ENCODE results near the gene SLC9A8. TPM values are rescaled to one million over a fixed set of nuclear protein-coding genes. Genes with fewer than 3 reads are reported as not detected.

SLC9A8 gene
- total RNA-seq, 1 experiment from 2014 or later: 7.5 TPM

DNA sequence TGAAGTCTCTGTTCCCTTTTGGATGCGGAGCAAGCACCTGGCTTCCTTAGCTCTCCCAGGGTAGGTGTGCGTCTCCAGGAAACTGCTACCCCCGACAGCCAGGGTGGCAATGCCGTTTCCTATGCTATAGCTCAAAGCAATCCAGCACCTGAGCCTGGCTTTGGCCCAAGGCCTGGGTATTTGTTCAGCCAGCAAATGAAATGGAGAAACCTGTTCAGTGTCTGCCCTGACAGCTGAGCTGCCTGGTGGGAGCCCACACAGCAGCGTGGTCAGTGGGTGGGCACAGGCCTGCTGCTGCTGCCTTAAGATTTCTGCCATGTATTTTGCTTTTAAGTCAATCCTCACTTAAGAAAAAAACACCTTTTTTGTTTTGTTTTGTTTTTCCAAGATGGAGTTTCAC lies 89.0 kb downstream of the SLC9A8 start:
- Histone ChIP-seq H2AFZ (ENCODE audit: low read length) (no peak overlapping the region), H4K20me1 (ENCODE audit: control insufficient read depth, insufficient read depth, insufficient read length) (no peaks in the 10 kb centered on the region), H3K4ac (ENCODE audit: low read depth, low read length) (no peak overlapping the region), H3K14ac (ENCODE audit: insufficient read depth, low read length) (no peak overlapping the region), H3K27me3 (ENCODE audit: insufficient read depth, low read length) (no peaks in the 10 kb centered on the region), H2BK5ac (ENCODE audit: insufficient read length, low read length) (no peak overlapping the region), H3K23ac (ENCODE audit: insufficient read length, low read depth, low read length) (no peak overlapping the region), H3K23me2 (ENCODE audit: insufficient read length, low read depth, low read length, poor library complexity, severe bottlenecking) (no peaks in the 10 kb centered on the region), H3K18ac (ENCODE audit: insufficient read length, low read depth, low read length) (no peak overlapping the region), H3K4me2 (ENCODE audit: insufficient read depth, insufficient read length, low read length) (no peak overlapping the region), H3K4me1 (ENCODE audit: insufficient read depth, low read length) (no peaks in the 10 kb centered on the region), H2BK15ac (ENCODE audit: low read depth, low read length) (no peak overlapping the region), H3K79me2 (ENCODE audit: insufficient read depth, low read length) (no peaks in the 10 kb centered on the region), H3K9me3 (ENCODE audit: control insufficient read depth, low read depth, low read length) (no peaks in the 10 kb centered on the region), H2BK12ac (ENCODE audit: insufficient read length, low read depth, low read length) (no peak overlapping the region), H2BK20ac (ENCODE audit: low read depth, low read length, poor library complexity, severe bottlenecking) (no peak overlapping the region), H4K91ac (ENCODE audit: insufficient read length, low read depth, low read length) (no peak overlapping the region), H3K27ac (ENCODE audit: insufficient read length, low read depth, low read length) (no peak overlapping the region), H3T11ph (ENCODE audit: low read length) (no peak overlapping the region), H4K8ac (replicated peaks; ENCODE audit: insufficient read length, low read depth, low read length) (no peak overlapping the region), H2AK5ac (ENCODE audit: insufficient read length, low read length) (no peak overlapping the region), H3K79me1 (ENCODE audit: insufficient read depth, low read depth, low read length, poor library complexity, severe bottlenecking) (no peaks in the 10 kb centered on the region), H3K9ac (ENCODE audit: extremely low read depth, insufficient read length, low read length) (no peak overlapping the region), H4K5ac (ENCODE audit: insufficient read length, low read depth, low read length) (no peak overlapping the region), H3K56ac (ENCODE audit: insufficient read length, low read depth, low read length) (no peak overlapping the region), H2BK120ac (ENCODE audit: low read depth, low read length, poor library complexity, severe bottlenecking) (no peak overlapping the region)
- WGBS (ENCODE audit: extremely low coverage, insufficient read length, low lambda C conversion rate): no CpG with 5 or more reads among the region's 5 CpGs
- Mint-ChIP-seq H3K4me1 (peaks cover 0 to 1% of the 10 kb centered on the region in 2 experiments; a peak in 1 of 4 replicates), H3K36me3 (ENCODE audit: insufficient read depth in 1 of 3, low read depth in 3 of 3) (peaks cover 10 to 25% (median 12%) of the 10 kb centered on the region in 3 experiments), H3K4me3 (no peak overlapping the region), H3K27ac (no peak overlapping the region), H3K9me3 (no peaks in the 10 kb centered on the region; a peak in 1 of 5 replicates), H3K27me3 (ENCODE audit: low read depth) (no peaks in the 10 kb centered on the region)
- no peak for DNase-seq
- TF ChIP-seq, protein P1, sequence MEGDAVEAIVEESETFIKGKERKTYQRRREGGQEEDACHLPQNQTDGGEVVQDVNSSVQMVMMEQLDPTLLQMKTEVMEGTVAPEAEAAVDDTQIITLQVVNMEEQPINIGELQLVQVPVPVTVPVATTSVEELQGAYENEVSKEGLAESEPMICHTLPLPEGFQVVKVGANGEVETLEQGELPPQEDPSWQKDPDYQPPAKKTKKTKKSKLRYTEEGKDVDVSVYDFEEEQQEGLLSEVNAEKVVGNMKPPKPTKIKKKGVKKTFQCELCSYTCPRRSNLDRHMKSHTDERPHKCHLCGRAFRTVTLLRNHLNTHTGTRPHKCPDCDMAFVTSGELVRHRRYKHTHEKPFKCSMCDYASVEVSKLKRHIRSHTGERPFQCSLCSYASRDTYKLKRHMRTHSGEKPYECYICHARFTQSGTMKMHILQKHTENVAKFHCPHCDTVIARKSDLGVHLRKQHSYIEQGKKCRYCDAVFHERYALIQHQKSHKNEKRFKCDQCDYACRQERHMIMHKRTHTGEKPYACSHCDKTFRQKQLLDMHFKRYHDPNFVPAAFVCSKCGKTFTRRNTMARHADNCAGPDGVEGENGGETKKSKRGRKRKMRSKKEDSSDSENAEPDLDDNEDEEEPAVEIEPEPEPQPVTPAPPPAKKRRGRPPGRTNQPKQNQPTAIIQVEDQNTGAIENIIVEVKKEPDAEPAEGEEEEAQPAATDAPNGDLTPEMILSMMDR (conservative IDR thresholded peaks at IDR 0.05): no peak

Data from H9 (cell line).